Loucy (cell line): ENCODE measurements around the gene CAP2.

ENCODE experiments used
- CTCF ChIP-seq: fragments of 200-600 bp; sonication (generic); conservative IDR thresholded peaks from 2 replicates; pipeline ENCODE4 v1.5.1; 2014; ENCODE audit warnings: mild to moderate bottlenecking, antibody characterized with exemption, low read length
- EZH2phosphoT487 ChIP-seq: fragments of 200-600 bp; IDR thresholded peaks from 2 replicates; pipeline ENCODE4 v1.6.1; 2018; ENCODE audit warnings: antibody characterized with exemption, mild to moderate bottlenecking, moderate library complexity, borderline replicate concordance

- no peak for TF ChIP-seq EZH2phosphoT487
- no peak for TF ChIP-seq CTCF
These were observed 5.0 kb upstream of the CAP2 start for GRCh38 chr6:17388365-17388764.
